ENCODE results near the gene CALCOCO1.

CALCOCO1 gene

DNA sequence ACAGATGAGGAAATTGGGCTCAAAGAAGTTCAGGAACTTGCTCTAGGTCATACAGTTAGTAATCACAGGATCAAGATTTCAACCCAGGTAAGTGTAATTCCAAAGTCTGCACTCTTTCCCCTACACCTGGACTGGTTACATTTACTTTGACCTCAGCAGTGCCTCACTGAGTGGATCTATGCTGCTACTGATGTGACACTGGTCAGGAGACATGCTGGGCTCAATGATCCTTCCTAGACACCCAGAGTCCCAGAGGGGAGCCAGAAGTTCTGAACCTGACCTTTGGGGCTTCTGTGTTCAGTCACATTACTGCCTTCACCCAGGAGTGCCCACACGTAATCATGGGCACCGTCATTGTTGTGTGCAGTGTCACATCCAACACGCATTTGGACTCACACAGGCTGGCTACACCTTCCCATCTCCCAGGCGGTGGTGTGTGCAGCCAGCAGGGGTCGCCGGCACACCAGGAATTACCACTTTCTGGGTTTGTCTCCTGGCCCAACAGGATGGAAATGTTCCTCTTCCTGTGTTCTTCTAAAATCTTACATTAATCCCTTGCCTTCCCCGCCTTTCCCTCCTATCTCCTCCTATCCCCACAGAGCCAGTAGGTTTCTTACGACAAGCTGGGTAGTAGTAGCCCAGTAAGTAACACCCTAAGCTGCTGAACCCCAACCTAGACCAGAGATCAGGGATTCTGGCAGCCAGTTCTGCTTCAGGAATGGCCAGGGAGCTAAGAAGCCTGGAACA is 25.6 kb downstream of the CALCOCO1 start:
- Histone ChIP-seq H4K20me1 (ENCODE audit: insufficient read depth, low read length, poor library complexity, severe bottlenecking) (no peaks in the 10 kb centered on the region), H3K4me2 (ENCODE audit: low read depth, low read length, poor library complexity, severe bottlenecking) (peak overlapping the region; percentile 27), H3K27me3 (ENCODE audit: insufficient read depth, low read length, poor library complexity, severe bottlenecking) (no peaks in the 10 kb centered on the region), H2AFZ (ENCODE audit: low read length) (peak overlapping the region; percentile 82), H3K36me3 (ENCODE audit: insufficient read depth, low read length) (no peaks in the 10 kb centered on the region), H3K4me3 (ENCODE audit: low read length, poor library complexity, severe bottlenecking) (no peak overlapping the region), H3K9me3 (ENCODE audit: insufficient read depth, low read depth, low read length) (no peaks in the 10 kb centered on the region), H3K9me2 (replicated peaks; ENCODE audit: low read depth, low read length) (no peaks in the 10 kb centered on the region), H3K4me1 (ENCODE audit: insufficient read depth, low read length, poor library complexity, severe bottlenecking) (peaks cover 5% of the 10 kb centered on the region), H3K79me2 (ENCODE audit: insufficient read depth, low read length) (no peaks in the 10 kb centered on the region), H3K9ac (ENCODE audit: low read depth, low read length, poor library complexity, severe bottlenecking) (no peak overlapping the region), H3F3A (ENCODE audit: low read depth) (no peaks in the 10 kb centered on the region)
- no peak for TF ChIP-seq EZH2phosphoT487 (IDR thresholded peaks at IDR 0.05; ENCODE audit: borderline replicate concordance)
- TF ChIP-seq, protein P1, sequence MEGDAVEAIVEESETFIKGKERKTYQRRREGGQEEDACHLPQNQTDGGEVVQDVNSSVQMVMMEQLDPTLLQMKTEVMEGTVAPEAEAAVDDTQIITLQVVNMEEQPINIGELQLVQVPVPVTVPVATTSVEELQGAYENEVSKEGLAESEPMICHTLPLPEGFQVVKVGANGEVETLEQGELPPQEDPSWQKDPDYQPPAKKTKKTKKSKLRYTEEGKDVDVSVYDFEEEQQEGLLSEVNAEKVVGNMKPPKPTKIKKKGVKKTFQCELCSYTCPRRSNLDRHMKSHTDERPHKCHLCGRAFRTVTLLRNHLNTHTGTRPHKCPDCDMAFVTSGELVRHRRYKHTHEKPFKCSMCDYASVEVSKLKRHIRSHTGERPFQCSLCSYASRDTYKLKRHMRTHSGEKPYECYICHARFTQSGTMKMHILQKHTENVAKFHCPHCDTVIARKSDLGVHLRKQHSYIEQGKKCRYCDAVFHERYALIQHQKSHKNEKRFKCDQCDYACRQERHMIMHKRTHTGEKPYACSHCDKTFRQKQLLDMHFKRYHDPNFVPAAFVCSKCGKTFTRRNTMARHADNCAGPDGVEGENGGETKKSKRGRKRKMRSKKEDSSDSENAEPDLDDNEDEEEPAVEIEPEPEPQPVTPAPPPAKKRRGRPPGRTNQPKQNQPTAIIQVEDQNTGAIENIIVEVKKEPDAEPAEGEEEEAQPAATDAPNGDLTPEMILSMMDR (conservative IDR thresholded peaks at IDR 0.05; ENCODE audit: low read length): peak; percentile 98

DNA sequence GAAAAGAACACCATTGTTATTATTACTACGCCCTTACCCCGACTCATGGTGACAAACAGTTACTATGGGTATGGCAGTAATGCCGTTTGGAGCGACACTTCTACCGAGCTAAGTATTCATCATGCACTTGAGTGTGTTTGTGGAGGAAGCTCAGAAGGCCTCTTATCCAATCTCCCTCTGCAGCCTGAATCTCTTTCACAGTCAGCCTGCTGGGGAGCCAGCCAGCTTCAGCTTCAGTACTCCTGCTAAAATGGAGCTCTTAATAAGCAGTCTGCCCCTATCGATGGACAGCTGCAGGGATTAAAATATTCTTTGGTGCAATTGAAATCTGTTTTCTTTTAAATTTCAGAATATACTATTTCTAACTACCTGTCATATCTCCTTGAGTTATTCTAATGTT is 26.7 kb downstream of the CALCOCO1 start:
- H3K9me3 ChIP-seq (ENCODE audit: insufficient read depth, low read depth, low read length): no peaks in the 10 kb centered on the region
- no peaks in the 10 kb centered on the region for H3K79me2 ChIP-seq (ENCODE audit: insufficient read depth, low read length)
- H3K9ac ChIP-seq (ENCODE audit: low read depth, low read length, poor library complexity, severe bottlenecking): no peak overlapping the region
- H3K27me3 ChIP-seq (ENCODE audit: insufficient read depth, low read length, poor library complexity, severe bottlenecking): no peaks in the 10 kb centered on the region
- no peak overlapping the region for H3K4me2 ChIP-seq (ENCODE audit: low read depth, low read length, poor library complexity, severe bottlenecking)
- H3K4me3 ChIP-seq (ENCODE audit: low read length, poor library complexity, severe bottlenecking): no peak overlapping the region
- H3K9me2 ChIP-seq (replicated peaks; ENCODE audit: low read depth, low read length): no peaks in the 10 kb centered on the region
- H3K4me1 ChIP-seq (ENCODE audit: insufficient read depth, low read length, poor library complexity, severe bottlenecking): peaks cover 11% of the 10 kb centered on the region
- no peak for TF ChIP-seq EZH2phosphoT487 (IDR thresholded peaks at IDR 0.05; ENCODE audit: borderline replicate concordance)
- TF ChIP-seq, protein P1 (conservative IDR thresholded peaks at IDR 0.05; ENCODE audit: low read length): no peak
- no peaks in the 10 kb centered on the region for H4K20me1 ChIP-seq (ENCODE audit: insufficient read depth, low read length, poor library complexity, severe bottlenecking)
- H3F3A ChIP-seq (ENCODE audit: low read depth): no peaks in the 10 kb centered on the region
- no peak overlapping the region for H2AFZ ChIP-seq (ENCODE audit: low read length)
- no peaks in the 10 kb centered on the region for H3K36me3 ChIP-seq (ENCODE audit: insufficient read depth, low read length)

DNA sequence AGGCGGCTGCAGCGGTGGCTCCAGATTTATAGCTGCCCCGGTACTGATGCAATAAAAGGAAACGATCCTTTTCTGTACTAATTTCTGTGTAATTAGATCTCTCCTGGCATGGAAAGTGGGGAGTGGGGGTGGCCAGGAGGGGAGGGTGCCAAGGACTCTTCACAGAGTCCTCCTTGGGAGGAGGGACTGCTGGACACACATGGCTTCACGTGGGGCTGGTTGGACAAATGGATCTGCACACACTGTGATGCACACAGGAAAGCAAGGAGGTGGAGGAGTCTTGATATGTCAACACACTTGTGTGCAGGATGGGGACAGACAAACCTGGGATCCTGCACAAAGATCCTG is 27.6 kb downstream of the CALCOCO1 start:
- TF ChIP-seq, protein P1 (conservative IDR thresholded peaks at IDR 0.05; ENCODE audit: low read length): no peak
- H3K9me3 ChIP-seq (ENCODE audit: insufficient read depth, low read depth, low read length): no peaks in the 10 kb centered on the region
- H3K4me3 ChIP-seq (ENCODE audit: low read length, poor library complexity, severe bottlenecking): no peak overlapping the region
- no peaks in the 10 kb centered on the region for H3K9me2 ChIP-seq (replicated peaks; ENCODE audit: low read depth, low read length)
- no peaks in the 10 kb centered on the region for H3K36me3 ChIP-seq (ENCODE audit: insufficient read depth, low read length)
- H3K4me2 ChIP-seq (ENCODE audit: low read depth, low read length, poor library complexity, severe bottlenecking): no peak overlapping the region
- no peak overlapping the region for H3K9ac ChIP-seq (ENCODE audit: low read depth, low read length, poor library complexity, severe bottlenecking)
- peaks cover 18% of the 10 kb centered on the region for H3K4me1 ChIP-seq (ENCODE audit: insufficient read depth, low read length, poor library complexity, severe bottlenecking)
- H3K79me2 ChIP-seq (ENCODE audit: insufficient read depth, low read length): no peaks in the 10 kb centered on the region
- no peak overlapping the region for H2AFZ ChIP-seq (ENCODE audit: low read length)
- H4K20me1 ChIP-seq (ENCODE audit: insufficient read depth, low read length, poor library complexity, severe bottlenecking): no peaks in the 10 kb centered on the region
- no peaks in the 10 kb centered on the region for H3K27me3 ChIP-seq (ENCODE audit: insufficient read depth, low read length, poor library complexity, severe bottlenecking)
- no peaks in the 10 kb centered on the region for H3F3A ChIP-seq (ENCODE audit: low read depth)
